ENCODE measurements around the gene POU2F3. TPM values are rescaled to one million over a fixed set of nuclear protein-coding genes. Genes with fewer than 3 reads are reported as not detected.

Gene POU2F3
- total and polyA plus RNA-seq, 2 of the 8 experiments (the other 6 are each of a cell fraction or from before 2014, with no cell fraction given), result 1.0 to 2.1 TPM

DNA sequence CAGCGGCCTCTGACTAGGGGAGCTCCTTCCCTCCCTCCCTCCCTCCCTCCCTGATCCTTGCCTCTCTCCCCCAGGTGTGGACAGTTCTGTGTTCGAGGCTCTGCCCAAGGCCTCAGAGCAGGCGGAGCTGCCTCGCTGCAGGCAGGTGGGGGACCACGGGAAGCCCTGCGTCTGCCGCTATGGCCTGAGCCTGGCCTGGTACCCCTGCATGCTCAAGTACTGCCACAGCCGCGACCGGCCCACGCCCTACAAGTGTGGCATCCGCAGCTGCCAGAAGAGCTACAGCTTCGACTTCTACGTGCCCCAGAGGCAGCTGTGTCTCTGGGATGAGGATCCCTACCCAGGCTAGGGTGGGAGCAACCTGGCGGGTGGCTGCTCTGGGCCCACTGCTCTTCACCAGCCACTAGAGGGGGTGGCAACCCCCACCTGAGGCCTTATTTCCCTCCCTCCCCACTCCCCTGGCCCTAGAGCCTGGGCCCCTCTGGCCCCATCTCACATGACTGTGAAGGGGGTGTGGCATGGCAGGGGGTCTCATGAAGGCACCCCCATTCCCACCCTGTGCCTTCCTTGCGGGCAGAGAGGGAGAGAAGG is 11.1 kb upstream of the POU2F3 start:
- no peak overlapping the region for H3K9ac ChIP-seq (replicated peaks in 1 of 4; ENCODE audit: extremely low read depth in 1 of 4, low read depth in 3 of 4, low read length in 3 of 4)

More for the DNA sequence above, 11.1 kb upstream of the POU2F3 start:
- Histone ChIP-seq H3K79me2 (ENCODE audit: control insufficient read depth in 1 of 2, insufficient read depth in 2 of 2, low read length in 2 of 2) (no peaks in the 10 kb centered on the region), H4K20me1 (replicated peaks in 1 of 2; ENCODE audit: control insufficient read depth in 1 of 2, insufficient read depth in 2 of 2, low read length in 2 of 2) (no peaks in the 10 kb centered on the region), H4K5ac (ENCODE audit: insufficient read length, low read depth, low read length) (no peak overlapping the region), H3K23ac (ENCODE audit: insufficient read length) (no peak overlapping the region), H3K9me3 (ENCODE audit: insufficient read depth in 2 of 2, low read depth in 1 of 2, low read length in 1 of 2) (no peaks in the 10 kb centered on the region), H3K4ac (replicated peaks; ENCODE audit: insufficient read length, low read depth, low read length) (no peak overlapping the region), H3K4me2 (ENCODE audit: insufficient read depth in 1 of 2, low read depth in 2 of 2, low read length in 2 of 2) (no peak overlapping the region), H2BK12ac (ENCODE audit: low read depth, low read length) (0 out of 2 replicates have a peak overlapping the region, but pooled peaks have one; percentile 17), H2BK20ac (ENCODE audit: low read length) (no peak overlapping the region), H3K27me3 (replicated peaks in 1 of 4; ENCODE audit: control insufficient read depth in 3 of 4, extremely low read depth in 1 of 4, insufficient read depth in 3 of 4, low read length in 3 of 4) (peaks cover 0 to 5% (median 0%) of the 10 kb centered on the region in 4 experiments; a peak in 1 of 7 replicates), H3K79me1 (ENCODE audit: low read depth, low read length) (no peaks in the 10 kb centered on the region), H3K4me3 (ENCODE audit: extremely low read depth in 1 of 4, insufficient read depth in 2 of 4, low read depth in 3 of 4, low read length in 4 of 4) (no peak overlapping the region), H2BK5ac (ENCODE audit: low read depth, low read length) (no peak overlapping the region), H2BK15ac (ENCODE audit: low read length) (no peak overlapping the region), H2BK120ac (replicated peaks; ENCODE audit: low read depth, low read length) (no peak overlapping the region), H3K36me3 (ENCODE audit: control insufficient read depth in 2 of 4, insufficient read depth in 4 of 4, low read length in 3 of 4) (no peaks in the 10 kb centered on the region), H2AFZ (ENCODE audit: low read length) (no peak overlapping the region), H3K14ac (ENCODE audit: insufficient read length) (no peak overlapping the region), H3K18ac (ENCODE audit: extremely low read depth, low read length) (no peak overlapping the region), H3K4me1 (replicated peaks in 1 of 4; ENCODE audit: control insufficient read depth in 3 of 4, insufficient read depth in 4 of 4, low read length in 3 of 4) (peaks cover 0 to 4% (median under 1%) of the 10 kb centered on the region in 4 experiments; a peak in 3 of 7 replicates), H2AK5ac (ENCODE audit: low read depth, low read length) (no peak overlapping the region), H3K56ac (replicated peaks; ENCODE audit: insufficient read length, low read depth, low read length) (no peak overlapping the region), H4K91ac (replicated peaks; ENCODE audit: insufficient read length, low read length) (no peak overlapping the region), H3K23me2 (ENCODE audit: low read depth, low read length) (no peaks in the 10 kb centered on the region), H3K27ac (ENCODE audit: low read depth, low read length) (no peak overlapping the region), H4K8ac (ENCODE audit: extremely low read depth, insufficient read depth, low read length) (no peak overlapping the region; the same call in 1 of the 2 replicates)
- ChIA-PET POLR2A (ENCODE audit: partially characterized antibody) (interaction anchor here (1.2 to 1.6 kb wide), 2 partner anchors 58 to 60 kb away, joined by 3 to 4 read pairs; no protein-coding TSS in a partner anchor), CTCF (ENCODE audit: partially characterized antibody) (interaction anchor here (0.6 to 41.2 kb wide), 36 partner anchors 9 to 564 kb away, joined by 3 to 1412 read pairs (median 6); partner anchors contain the start of genes OAF and POU2F3)
- DNase-seq (ENCODE audit: low read depth in 1 of 2, low spot score in 2 of 2), result no peak
- TF ChIP-seq, protein P1, sequence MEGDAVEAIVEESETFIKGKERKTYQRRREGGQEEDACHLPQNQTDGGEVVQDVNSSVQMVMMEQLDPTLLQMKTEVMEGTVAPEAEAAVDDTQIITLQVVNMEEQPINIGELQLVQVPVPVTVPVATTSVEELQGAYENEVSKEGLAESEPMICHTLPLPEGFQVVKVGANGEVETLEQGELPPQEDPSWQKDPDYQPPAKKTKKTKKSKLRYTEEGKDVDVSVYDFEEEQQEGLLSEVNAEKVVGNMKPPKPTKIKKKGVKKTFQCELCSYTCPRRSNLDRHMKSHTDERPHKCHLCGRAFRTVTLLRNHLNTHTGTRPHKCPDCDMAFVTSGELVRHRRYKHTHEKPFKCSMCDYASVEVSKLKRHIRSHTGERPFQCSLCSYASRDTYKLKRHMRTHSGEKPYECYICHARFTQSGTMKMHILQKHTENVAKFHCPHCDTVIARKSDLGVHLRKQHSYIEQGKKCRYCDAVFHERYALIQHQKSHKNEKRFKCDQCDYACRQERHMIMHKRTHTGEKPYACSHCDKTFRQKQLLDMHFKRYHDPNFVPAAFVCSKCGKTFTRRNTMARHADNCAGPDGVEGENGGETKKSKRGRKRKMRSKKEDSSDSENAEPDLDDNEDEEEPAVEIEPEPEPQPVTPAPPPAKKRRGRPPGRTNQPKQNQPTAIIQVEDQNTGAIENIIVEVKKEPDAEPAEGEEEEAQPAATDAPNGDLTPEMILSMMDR (IDR thresholded peaks at IDR 0.05; ENCODE audit: control extremely low read depth in 1 of 3, insufficient read depth in 1 of 3, low read depth in 1 of 3, low read length in 3 of 3), result peak; percentile 45 to 64 (median 63); a peak in 3 of 4 replicates
- TF ChIP-seq EZH2 (IDR thresholded peaks at IDR 0.05; ENCODE audit: low read depth, low read length, severe bottlenecking) (no peak), RAD21 (IDR thresholded peaks at IDR 0.05 in 1 of 2, conservative IDR thresholded peaks at IDR 0.05 in 1 of 2; ENCODE audit: low read depth in 2 of 2, low read length in 2 of 2) (peak; percentile 10 to 38; a peak in 3 of 4 replicates), KDM5A (IDR thresholded peaks at IDR 0.05; ENCODE audit: low read length) (no peak)
- TF ChIP-seq, protein P2, sequence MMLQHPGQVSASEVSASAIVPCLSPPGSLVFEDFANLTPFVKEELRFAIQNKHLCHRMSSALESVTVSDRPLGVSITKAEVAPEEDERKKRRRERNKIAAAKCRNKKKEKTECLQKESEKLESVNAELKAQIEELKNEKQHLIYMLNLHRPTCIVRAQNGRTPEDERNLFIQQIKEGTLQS (IDR thresholded peaks at IDR 0.05; ENCODE audit: insufficient read depth, low read depth, low read length), result no peak
- FAIRE-seq, result no peak
- WGBS, 2 experiments (ENCODE audit: extremely low coverage in 1 of 2, insufficient coverage in 1 of 2, insufficient read length in 1 of 2, insufficient replicate concordance in 2 of 2, low coverage in 1 of 2, low lambda C conversion rate in 2 of 2, missing lambda C conversion rate in 1 of 2), result 73% methylated on average over 11 of the region's 16 CpGs; no CpG with 5 or more reads in 1 of the 2 experiments
